ENCODE results near the gene POLD4. TPM values are rescaled to one million over a fixed set of nuclear protein-coding genes. Genes with fewer than 3 reads are reported as not detected.

Gene POLD4
- total and polyA plus RNA-seq, 2 of the 13 experiments (the other 11 are each of a cell fraction or from before 2014, with no cell fraction given): 10.5 to 27.4 TPM

- TF ChIP-seq STAT6 (CRISPR knock-in tag; IDR thresholded peaks at IDR 0.05; ENCODE audit: borderline replicate concordance): no peak
- no peak for TF ChIP-seq ZBTB1 (CRISPR knock-in tag; IDR thresholded peaks at IDR 0.05; ENCODE audit: borderline replicate concordance)
- TF ChIP-seq ATAD3A (CRISPR knock-in tag; IDR thresholded peaks at IDR 0.05): no peak
- no peak for TF ChIP-seq ZNF10 (CRISPR knock-in tag; IDR thresholded peaks at IDR 0.05; ENCODE audit: borderline replicate concordance, low read depth)
- no peak for TF ChIP-seq ZNF333 (CRISPR knock-in tag; IDR thresholded peaks at IDR 0.05; ENCODE audit: borderline replicate concordance)
- TF ChIP-seq SUZ12 (IDR thresholded peaks at IDR 0.05; ENCODE audit: low read depth, low read length): no peak
- TF ChIP-seq KDM1A (CRISPR knock-in tag; IDR thresholded peaks at IDR 0.05): no peak
- no peak for TF ChIP-seq ZNF383 (CRISPR knock-in tag; IDR thresholded peaks at IDR 0.05; ENCODE audit: borderline replicate concordance)
- TF ChIP-seq SPEN (CRISPR knock-in tag; IDR thresholded peaks at IDR 0.05; ENCODE audit: low read depth): peak; percentile 99
- no peak for TF ChIP-seq SRSF1 (optimal IDR thresholded peaks at IDR 0.05; ENCODE audit: low read depth, low read length)
- TF ChIP-seq ZNF451 (CRISPR knock-in tag; IDR thresholded peaks at IDR 0.05): peak; percentile 65; the same call in 1 of the 2 replicates
- TF ChIP-seq SRY (CRISPR knock-in tag; IDR thresholded peaks at IDR 0.05): peak; percentile 69; the same call in 1 of the 2 replicates
- no peak for TF ChIP-seq SYNCRIP (IDR thresholded peaks at IDR 0.05; ENCODE audit: insufficient read depth, low read depth, low read length)
- no peak; the same call in 1 of the 2 replicates for TF ChIP-seq KAT7 (CRISPR knock-in tag; IDR thresholded peaks at IDR 0.05; ENCODE audit: borderline replicate concordance)
- TF ChIP-seq ZNF605 (CRISPR knock-in tag; IDR thresholded peaks at IDR 0.05): peak; percentile 84
- no peak for TF ChIP-seq HINFP (CRISPR knock-in tag; IDR thresholded peaks at IDR 0.05; ENCODE audit: low read depth)
- peak; percentile 90 for TF ChIP-seq ZGPAT (CRISPR knock-in tag; IDR thresholded peaks at IDR 0.05)
- no peak for TF ChIP-seq ZNF644 (CRISPR knock-in tag; IDR thresholded peaks at IDR 0.05; ENCODE audit: low read depth)
- 0 out of 2 replicates have a peak, but pooled peaks have one; percentile 44 for TF ChIP-seq ZMYM2 (CRISPR knock-in tag; IDR thresholded peaks at IDR 0.05)
- peak; percentile 66; the same call in 1 of the 2 replicates for TF ChIP-seq DZIP1 (CRISPR knock-in tag; IDR thresholded peaks at IDR 0.05)
Observed at GRCh38 chr11:67391304-67392182, 38.2 kb upstream of the POLD4 start, which contains the start of gene RAD9A (continued).
